Brain microvascular endothelial cell (primary cell): Measurements from ENCODE around the gene EPB41L1.

Experiments
- DNase-seq: peaks from one replicate; pipeline ENCODE4 v3.0.0-alpha.2; 2020
- H3K27ac ChIP-seq: fragments of 250-450 bp; sonication (Bioruptor Pico); 2 replicates; pipeline ENCODE4 v1.5.1; 2020; ENCODE audit warnings: mild to moderate bottlenecking, moderate library complexity
- H3K27me3 ChIP-seq: fragments of 250-450 bp; sonication (Bioruptor Pico); replicated peaks from 2 replicates; pipeline ENCODE4 v1.5.1; 2020; ENCODE audit warnings: mild to moderate bottlenecking
- H3K36me3 ChIP-seq: fragments of 250-450 bp; sonication (Bioruptor Pico); replicated peaks from 2 replicates; pipeline ENCODE4 v1.5.1; 2020; ENCODE audit warnings: mild to moderate bottlenecking
- H3K4me3 ChIP-seq: 2 replicates; pipeline ENCODE4 v1.5.1; 2011; ENCODE audit warnings: low read depth, mild to moderate bottlenecking, control low read depth, low read length, moderate library complexity
- in situ Hi-C: cut with HindIII; loops from 2 replicates; pipeline ENCODE4 v1.10.0; 2017; ENCODE audit warnings: low sequenced_read_pairs, low pct_ligation_motif_present
- TF ChIP-seq, protein P1 (sequence below): IDR thresholded peaks from 2 replicates; pipeline ENCODE4 v1.5.1; 2011; ENCODE audit warnings: low read depth, mild to moderate bottlenecking, moderate library complexity, low read length, control low read depth, inconsistent platforms; ENCODE audit errors: missing control alignments

EPB41L1 gene

DNA sequence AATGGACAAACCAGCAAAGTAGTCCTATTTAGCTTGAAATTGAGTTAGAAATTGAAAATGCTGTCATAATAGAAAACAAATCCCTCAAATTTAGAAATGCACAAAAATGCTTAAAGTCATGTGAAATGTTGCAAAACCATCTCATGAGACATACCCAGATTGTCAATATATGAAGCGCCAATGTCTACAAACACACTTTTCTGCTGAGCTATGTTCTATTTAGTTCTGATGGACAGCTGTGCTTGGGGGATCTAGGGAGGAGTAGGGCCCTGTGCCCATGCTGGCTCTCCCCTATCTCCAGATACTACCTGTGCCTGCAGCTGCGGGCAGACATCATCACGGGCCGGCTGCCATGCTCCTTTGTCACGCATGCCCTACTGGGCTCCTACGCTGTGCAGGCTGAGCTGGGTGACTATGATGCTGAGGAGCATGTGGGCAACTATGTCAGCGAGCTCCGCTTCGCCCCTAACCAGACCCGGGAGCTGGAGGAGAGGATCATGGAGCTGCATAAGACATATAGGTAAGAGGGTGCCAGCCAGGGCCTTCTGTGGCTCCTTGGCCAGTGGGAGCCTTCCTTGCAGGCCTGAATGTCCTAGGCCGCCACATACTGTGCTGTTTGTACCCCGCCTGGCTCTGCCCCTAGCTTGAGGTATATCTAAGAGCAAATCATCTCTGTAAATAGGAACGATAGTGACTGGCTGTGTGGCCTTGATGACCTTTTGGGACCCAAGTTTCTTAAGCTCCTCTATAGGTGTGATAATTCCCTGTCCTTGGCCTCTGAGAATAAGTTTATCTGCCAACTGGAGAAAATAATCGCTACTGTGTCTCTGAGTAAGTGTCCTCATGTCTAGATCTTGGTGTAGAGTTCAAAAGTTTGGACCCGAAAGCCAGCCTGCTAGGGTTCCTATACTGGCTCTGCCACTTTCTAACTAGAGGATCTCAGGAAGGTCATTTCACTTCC lies 30.6 kb downstream of the EPB41L1 start:
- no peak overlapping the region for H3K4me3 ChIP-seq
- in situ Hi-C loops = no loop called here
- TF ChIP-seq, protein P1, sequence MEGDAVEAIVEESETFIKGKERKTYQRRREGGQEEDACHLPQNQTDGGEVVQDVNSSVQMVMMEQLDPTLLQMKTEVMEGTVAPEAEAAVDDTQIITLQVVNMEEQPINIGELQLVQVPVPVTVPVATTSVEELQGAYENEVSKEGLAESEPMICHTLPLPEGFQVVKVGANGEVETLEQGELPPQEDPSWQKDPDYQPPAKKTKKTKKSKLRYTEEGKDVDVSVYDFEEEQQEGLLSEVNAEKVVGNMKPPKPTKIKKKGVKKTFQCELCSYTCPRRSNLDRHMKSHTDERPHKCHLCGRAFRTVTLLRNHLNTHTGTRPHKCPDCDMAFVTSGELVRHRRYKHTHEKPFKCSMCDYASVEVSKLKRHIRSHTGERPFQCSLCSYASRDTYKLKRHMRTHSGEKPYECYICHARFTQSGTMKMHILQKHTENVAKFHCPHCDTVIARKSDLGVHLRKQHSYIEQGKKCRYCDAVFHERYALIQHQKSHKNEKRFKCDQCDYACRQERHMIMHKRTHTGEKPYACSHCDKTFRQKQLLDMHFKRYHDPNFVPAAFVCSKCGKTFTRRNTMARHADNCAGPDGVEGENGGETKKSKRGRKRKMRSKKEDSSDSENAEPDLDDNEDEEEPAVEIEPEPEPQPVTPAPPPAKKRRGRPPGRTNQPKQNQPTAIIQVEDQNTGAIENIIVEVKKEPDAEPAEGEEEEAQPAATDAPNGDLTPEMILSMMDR = no peak
- no peaks in the 10 kb centered on the region for H3K36me3 ChIP-seq
- DNase-seq = no peak
- no peaks in the 10 kb centered on the region for H3K27me3 ChIP-seq
- H3K27ac ChIP-seq = no peak overlapping the region

DNA sequence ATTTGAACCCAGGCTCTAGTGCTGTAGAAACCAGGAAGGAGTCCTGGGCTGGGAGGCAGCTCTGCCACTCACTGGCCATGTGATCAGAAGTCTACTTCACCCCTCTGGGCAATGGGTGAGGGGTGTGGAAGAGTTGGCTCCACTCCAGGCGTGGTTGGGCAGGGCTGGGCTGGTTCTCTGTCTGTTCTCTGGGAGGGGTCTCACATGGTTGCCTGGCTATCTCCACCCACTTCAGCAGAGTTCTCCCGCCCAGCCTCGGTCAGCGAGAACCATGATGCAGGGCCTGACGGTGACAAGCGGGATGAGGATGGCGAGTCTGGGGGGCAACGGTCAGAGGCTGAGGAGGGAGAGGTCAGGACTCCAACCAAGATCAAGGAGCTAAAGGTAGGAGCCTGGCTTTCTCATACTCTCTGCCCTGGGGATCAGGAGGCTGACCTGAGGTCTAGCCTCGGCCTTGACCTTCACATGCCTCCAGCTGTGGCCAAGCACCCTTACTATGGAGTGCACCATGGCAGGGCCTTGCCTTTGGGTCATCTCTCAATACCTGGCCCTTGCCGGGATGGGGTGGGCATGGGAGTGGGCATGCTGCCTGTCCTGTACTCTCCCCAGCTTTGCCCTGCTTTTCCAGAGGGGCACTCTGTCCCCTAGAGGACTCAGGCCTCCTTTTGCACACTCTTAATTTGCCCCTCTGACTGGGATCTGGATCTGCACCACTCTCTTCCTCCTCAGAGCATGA lies 39.6 kb downstream of the EPB41L1 start:
- H3K27me3 ChIP-seq = no peaks in the 10 kb centered on the region
- no peaks in the 10 kb centered on the region for H3K36me3 ChIP-seq
- no peak for DNase-seq
- H3K4me3 ChIP-seq = no peak overlapping the region
- TF ChIP-seq, protein P1 = no peak
- H3K27ac ChIP-seq = no peak overlapping the region
- in situ Hi-C loops = no loop called here

DNA sequence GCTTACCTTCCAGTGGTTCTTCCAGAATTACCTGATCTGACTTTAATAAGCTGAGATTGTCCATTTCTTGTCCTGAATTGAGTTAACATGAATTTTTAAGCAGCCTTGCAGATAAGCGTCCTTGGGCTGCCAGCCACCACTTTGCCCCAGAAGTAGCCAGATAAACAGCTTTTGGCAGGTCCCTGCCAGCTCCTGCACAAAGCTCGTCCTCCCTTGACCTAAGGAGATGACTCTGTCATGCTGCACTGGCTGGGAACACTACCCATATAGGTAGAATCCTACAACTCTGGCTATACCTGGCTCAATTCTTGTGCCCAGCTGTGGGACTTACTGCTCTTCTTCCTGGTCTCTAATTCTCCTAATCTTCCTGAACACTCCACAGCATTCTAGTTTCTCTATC lies 42.1 kb downstream of the EPB41L1 start:
- in situ Hi-C loops = no loop called here
- Histone ChIP-seq H3K27ac (no peak overlapping the region), H3K36me3 (no peaks in the 10 kb centered on the region), H3K27me3 (no peaks in the 10 kb centered on the region), H3K4me3 (no peak overlapping the region)
- DNase-seq = no peak
- TF ChIP-seq, protein P1 = no peak

DNA sequence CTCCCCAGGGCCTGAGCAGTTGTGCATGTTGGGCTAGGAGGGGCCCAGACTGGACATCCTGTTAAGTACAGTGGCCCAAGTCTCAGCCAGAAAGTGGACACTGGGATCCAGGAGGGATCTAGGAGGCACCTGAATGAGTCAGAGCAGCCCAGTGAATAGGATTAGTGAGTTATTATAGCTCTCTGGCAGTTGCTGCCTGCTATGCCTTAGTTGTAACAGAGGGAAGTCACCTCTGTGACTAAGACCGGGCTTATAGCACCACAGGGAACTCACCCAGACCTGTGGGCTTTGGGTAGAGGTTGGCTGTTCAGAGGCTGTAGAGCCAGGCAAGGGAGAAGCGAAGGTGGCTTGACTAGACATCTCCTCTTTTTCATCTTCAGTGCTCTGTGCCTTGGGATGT lies 42.7 kb downstream of the EPB41L1 start:
- Histone ChIP-seq H3K4me3 (no peak overlapping the region), H3K27me3 (no peaks in the 10 kb centered on the region), H3K27ac (no peak overlapping the region), H3K36me3 (no peaks in the 10 kb centered on the region)
- DNase-seq = no peak
- in situ Hi-C loops = no loop called here
- TF ChIP-seq, protein P1 = no peak

DNA sequence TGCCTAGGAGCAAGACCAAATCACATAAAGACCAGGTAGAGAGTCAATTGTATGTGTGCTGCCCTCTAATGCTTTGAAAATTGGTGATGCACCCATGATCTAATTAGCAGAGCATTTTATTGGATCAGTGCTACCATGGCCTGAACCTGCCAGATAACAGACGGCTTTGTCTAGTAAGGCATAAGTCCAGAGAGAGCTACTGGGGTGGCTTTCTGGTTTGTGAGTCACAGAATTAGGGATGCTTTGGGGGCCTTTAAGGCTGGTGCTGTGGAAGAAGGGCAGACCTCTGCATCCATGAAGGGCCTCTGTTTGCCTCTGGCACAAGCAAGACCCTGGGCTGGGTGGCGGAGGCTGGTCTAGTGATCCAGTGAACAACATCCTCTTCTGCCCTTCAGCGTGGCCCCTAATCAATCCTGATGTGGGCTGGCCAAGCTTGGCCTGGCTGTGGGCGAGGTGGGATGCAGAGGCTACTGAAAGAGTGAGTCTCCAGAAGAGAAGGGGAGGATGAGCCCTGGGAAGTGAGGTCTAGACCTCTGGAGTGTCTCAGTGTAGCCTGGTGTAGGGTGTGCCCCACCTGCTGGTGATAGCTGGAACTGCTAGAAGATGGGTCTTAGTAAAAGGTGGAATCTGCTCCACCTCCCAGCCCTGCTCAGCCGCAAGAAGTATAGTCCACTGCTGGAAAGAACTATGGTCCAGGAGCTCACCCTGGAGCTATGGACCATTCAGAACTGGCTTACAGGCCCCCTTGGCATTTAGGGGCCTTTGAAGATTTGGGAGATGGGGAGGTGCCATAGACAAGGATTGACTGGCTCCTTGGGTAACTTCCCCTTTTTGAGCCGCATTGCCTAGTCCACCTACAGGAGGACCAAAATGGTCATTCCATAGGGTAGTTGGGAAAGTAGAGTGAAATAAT lies 45.1 kb downstream of the EPB41L1 start:
- Histone ChIP-seq H3K4me3 (no peak overlapping the region), H3K36me3 (no peaks in the 10 kb centered on the region), H3K27me3 (no peaks in the 10 kb centered on the region), H3K27ac (no peak overlapping the region)
- TF ChIP-seq, protein P1 = peak; percentile 96
- in situ Hi-C loops = no loop called here
- peak; percentile 84 for DNase-seq
